NCI-H2196 treated with DMSO at 0.1 percent for 48 hours (cell line): ENCODE measurements around the gene CALHM1.
"Not testable (repeated sequence)": the region's sequence is repeated elsewhere in the genome, so short reads cannot be mapped to it uniquely, and the experiment has no call there.

Experiments used
- DNase-seq: peaks from one replicate; lab custom pipeline; 2025; ENCODE audit not compliant: unreplicated experiment; lab: John Stamatoyannopoulos, UW

Gene CALHM1, protein sequence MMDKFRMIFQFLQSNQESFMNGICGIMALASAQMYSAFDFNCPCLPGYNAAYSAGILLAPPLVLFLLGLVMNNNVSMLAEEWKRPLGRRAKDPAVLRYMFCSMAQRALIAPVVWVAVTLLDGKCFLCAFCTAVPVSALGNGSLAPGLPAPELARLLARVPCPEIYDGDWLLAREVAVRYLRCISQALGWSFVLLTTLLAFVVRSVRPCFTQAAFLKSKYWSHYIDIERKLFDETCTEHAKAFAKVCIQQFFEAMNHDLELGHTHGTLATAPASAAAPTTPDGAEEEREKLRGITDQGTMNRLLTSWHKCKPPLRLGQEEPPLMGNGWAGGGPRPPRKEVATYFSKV

DNA sequence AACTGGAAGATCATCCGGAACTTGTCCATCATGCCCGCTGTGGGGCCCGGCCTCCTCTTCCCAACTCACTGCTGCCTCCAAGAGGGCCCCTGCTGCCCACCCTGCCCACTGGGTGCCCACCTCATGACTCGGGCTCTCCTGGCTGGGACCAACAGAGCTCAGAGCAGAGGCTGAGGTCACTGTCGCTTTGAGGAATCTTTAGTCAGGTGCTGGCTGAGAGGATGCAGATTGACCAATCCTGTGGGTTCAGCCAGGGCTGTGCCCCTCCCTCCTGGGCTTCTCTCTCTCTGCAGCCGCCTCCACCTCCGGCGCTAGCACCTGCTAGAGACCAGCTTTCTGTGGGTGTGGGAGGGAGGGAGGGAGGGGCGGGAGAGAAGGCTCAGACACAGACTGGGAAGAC, at the start of gene CALHM1:
CALHM1 (minus strand) TSS at position 181 of the 400 bp plus-strand sequence; CDS start at position 32, 149 bp downstream.
- DNase-seq: peak; percentile 68

DNA sequence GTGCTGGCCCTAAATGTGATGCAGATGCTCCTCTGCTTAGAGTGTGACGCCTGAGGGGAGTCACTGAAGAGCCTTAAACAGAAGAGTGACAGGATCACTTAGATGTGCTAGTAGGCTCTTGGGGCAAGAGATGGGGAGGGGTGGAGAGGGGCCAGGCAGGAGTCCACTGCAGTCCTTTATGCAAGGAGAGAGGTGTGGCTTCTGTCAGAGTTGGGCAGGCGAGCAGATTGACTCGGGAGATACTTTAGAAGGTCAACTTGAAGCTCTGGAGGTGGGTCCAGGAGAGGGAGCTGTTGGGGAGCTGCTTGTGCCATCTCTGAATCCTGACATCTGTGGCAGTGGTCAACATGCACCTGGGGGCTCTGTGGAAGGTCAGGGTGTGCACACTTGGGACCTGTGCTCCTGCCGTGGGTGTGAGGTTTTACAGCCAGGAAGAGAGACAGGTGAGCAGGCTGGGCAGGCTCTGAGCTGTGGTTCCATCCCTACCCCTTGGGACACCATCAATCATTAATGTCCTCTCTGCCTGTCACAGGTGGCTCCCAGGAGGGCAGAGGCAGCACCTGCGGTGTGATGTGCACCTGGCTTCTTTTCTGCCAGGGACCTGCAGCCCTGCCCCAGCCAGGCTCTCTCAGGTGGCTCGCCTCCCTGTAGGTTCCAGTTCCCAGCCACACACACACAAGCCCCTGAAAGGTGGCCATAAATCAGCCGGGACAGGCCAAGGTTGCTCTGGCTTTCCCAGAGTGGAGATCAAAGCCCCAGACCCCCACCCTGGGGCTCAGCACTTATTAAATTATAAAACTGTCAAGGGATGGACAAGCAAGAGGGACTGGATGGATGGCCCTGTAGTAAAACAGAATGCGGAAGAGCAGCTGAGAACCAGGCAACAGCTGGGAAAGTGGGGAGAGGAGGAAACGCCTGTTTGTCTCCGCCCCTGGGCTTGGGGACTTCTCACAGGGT, 48.8 kb upstream of the CALHM1 start:
- no peak for DNase-seq

DNA sequence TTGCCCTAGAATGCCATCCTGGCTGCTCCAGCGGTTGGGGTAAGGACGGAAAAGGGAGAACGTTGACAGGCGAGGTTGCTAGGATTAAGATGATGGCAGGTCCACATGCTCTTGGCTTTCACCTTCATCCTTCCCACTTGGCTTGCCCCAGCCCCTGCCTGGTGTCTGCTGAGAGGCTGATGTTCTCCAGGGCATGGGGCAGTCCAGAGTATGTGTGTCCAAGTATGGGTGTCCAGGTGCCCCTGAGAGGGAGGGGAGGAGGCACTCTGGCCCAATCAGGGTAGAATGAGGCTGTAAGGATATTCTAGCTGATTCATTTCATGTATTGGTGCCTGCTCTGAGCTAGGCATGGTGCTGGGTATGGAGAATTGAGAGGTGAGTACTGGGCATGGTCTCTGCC, 47.4 kb upstream of the CALHM1 start:
- DNase-seq: no peak

DNA sequence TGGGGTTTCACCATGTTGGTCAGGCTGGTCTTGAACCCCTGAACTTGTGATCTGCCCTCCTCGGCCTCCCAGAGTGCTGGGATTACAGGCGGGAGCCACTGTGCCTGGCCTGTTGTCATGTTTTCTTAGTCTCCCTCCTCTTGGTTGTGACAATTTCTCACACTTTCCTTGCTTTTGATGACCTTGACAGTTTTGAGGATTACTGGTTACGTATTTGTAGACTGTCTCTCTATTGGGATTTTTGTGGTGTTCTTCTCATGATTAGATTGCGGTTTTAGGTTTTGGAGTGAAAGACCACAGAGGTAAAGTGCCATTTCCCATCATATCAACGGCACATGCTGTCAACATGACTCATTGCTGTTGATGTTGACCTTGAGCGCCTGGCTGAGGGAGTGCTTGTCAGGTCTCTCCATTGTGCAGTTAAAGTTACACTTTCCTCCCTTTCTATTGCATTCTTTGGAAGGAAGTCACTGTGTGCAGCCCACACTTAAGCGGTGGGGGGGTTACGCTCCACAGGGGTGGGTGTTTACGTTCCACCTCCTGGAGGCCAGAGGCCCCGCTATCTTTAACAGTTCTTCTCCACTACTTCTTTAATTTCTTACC, 45.6 kb upstream of the CALHM1 start:
- no peak for DNase-seq

DNA sequence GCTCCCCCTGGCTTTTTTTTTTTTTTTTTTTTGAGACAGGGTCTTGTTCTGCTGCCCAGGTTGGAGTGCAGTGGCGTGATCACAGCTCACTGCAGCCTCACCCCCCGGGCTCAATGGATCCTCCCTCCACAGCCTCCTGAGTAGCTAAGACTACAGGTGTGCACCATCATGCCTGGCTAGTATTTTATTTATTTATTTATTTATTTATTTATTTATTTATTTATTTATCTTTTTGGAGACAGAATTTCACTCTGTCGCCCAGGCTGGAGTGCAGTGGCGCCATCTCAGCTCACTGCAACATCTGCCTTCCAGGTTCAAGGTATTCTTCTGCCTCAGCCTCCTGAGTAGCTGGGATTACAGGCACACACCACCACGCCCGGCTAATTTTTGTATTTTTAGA, 45.1 kb upstream of the CALHM1 start:
- not testable (repeated sequence) for DNase-seq

DNA sequence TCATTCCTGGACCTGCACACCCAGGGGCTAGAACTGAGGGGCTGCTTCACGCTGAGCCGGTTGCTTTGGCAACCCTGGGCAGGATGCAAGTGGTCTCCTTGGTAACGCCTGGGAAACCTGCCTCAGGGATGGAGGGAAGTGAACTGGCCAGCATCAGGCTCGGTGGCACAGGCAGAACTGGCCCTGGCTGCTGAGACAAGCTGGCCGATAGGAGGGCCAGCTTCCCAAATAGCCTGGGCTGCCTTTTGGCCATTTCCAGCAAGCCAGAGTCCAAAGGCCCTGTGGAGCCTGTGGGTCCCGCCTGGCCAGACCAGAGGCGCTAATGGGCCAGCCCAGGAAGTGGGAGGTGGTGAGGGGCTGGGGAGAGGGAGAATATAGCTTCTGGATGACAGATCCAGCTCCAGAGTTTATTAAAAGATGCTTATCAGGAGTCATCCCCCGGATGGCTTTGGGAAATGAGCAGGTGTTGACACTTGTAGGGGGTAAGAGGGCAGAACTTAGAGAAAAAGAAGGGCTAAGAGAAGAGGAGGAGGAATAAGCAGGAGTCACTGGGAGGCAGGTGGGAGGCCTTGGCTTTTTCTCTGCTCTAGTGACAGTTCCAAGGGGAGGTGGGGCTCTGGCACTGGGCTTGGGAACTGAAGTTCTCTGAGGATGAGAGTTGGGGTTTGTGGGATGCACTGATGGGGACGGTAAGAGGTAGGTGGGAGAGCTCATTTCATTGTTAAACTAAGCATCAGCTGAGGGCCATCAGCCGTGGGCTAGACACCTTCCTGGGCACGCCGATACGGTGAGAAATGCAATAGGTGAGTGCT, 44.4 kb upstream of the CALHM1 start:
- no peak for DNase-seq

DNA sequence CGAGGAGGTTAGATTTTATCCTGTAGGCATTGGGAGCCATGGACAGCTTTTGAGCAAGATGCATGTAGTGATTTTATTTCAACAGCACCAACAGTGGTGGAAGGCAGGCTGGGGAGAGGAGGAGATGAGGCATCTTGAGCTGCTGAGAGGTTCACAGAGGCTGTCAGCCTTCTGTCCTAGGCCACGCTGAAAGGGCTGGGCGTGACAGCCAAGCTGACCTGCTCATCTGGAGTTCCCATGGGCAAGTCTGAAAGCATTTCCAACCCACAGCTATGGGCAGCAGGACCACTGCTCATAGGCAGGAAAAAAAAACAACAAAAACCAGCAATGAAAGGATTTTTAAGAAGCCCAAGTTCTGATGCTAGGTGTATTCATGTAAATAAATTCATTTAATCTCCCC, 42.5 kb upstream of the CALHM1 start:
- DNase-seq: no peak

DNA sequence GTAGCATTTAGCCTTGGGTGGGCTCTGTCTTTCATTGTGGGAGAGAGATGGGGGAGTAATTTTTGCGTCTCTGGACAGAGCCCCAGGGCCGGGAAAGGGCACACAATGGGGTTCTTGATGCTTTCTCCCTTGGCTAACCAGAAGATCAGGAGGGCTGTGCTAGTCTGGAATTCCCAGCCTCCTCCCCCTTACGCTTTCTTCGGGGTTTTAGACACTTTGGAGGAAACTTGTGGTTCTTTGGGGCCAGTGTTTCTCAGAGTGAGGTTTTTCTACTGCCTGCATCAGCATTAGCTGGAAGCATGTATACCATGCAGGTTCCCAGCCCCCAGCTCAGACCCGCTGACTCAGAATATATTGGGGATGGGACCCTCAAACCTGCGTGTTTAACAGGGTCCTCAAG, 41.8 kb upstream of the CALHM1 start:
- no peak for DNase-seq

DNA sequence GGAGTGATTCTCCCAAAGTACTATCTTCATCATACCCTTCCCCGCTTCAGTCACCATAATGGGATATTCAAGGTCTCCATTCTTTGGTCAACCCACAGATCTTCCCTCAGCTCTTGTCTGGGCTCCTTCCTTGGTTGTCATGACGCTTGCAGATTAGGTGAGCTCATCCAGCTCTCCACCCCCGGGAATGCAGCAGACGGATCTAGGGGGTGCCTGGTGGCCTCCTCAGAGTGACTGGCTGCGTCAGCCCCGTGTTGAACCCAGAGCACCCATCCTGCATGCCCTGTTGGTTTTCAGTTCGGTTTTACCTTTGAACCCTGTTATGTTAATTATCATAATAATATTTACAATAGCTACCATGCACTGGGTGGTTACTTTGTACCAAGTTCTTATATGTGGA, 41.2 kb upstream of the CALHM1 start:
- DNase-seq: no peak

DNA sequence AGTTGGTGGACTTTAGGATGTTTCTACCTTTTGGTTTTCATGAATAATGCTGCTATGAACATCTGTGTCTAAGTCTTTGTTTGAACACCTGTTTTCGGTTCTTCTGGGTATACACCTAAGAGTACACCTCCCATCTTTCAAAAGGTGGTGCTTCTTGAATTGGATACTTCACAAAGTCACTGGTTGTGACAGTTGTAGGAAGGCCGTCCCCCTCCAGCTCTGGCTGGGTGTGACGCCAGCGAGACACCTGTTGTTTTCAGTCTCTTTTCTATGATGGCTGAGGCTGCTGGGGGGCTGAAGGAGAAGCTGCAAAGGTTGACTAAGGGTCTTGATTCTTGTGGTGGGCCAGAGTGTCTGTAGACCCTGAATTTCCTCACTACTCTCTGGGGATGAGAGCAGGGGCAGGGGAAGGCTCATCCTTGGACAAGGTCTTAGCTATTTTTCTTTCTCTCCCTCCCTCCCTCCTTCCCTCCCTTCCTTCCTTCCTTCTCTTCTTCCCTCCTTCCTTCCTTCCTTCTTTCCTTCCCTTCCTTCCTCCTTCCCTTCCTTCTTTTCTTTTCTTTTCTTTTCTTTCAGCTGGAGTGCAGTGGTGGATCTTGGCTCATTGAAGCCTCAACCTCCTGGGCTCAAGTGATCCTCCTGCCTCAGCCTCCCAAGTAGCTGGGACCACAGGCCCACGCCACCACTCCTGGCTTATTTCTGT, 40.4 kb upstream of the CALHM1 start:
- no peak for DNase-seq

DNA sequence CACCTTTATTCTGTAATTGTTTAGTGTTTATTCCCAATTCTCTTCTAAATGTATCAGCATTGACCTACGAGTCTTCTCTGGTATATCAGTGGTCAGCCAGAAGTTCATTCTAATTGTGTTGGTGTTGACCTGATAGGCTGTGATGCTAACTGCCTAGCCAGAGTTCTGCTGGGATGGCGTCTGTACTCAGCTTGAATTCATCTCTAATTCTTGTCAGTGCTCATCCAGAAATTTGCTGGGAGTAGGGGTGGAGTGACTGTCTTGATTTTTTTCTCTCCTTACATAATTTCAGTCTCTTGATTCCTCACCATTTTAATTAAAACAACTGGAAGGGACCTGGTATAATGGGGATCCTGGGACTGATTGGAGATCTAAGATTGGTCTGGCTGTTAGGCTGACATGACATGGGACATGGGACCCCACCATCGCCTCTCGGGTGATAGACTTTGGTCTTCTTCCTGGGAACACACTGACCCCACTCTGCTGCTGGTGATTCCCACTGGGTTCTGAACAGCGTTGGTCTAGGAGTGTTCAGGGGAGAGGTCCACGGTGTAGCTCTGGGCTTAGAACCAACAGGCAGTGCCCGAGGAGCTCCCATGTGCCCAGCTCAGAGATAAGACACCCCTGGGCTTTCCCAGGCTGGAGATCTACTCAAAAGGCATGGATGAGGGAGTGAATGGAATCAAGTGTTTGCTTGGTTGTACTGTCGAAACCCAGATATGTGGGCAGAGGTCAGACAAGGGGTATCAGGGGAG, 38.6 kb upstream of the CALHM1 start:
- DNase-seq: no peak

DNA sequence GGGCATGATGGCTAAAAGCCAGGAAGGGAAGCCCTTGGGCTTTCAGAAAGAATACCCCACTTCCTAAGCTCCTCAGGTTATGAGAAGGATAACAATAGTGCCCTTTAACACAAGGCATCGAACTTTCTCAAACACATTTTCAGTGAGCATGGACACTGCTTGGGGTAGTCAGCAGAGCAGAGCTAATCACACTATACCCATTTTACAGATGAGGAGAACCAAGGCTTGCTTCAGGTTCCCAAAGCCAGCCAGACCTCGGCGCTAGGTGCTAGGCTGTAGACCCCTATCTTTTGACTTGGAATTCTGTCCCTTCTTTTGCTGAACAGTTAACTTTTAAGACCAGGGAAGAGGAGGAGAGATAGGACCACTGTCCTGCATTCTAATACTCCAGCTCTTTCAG, 36.6 kb upstream of the CALHM1 start:
- no peak for DNase-seq

DNA sequence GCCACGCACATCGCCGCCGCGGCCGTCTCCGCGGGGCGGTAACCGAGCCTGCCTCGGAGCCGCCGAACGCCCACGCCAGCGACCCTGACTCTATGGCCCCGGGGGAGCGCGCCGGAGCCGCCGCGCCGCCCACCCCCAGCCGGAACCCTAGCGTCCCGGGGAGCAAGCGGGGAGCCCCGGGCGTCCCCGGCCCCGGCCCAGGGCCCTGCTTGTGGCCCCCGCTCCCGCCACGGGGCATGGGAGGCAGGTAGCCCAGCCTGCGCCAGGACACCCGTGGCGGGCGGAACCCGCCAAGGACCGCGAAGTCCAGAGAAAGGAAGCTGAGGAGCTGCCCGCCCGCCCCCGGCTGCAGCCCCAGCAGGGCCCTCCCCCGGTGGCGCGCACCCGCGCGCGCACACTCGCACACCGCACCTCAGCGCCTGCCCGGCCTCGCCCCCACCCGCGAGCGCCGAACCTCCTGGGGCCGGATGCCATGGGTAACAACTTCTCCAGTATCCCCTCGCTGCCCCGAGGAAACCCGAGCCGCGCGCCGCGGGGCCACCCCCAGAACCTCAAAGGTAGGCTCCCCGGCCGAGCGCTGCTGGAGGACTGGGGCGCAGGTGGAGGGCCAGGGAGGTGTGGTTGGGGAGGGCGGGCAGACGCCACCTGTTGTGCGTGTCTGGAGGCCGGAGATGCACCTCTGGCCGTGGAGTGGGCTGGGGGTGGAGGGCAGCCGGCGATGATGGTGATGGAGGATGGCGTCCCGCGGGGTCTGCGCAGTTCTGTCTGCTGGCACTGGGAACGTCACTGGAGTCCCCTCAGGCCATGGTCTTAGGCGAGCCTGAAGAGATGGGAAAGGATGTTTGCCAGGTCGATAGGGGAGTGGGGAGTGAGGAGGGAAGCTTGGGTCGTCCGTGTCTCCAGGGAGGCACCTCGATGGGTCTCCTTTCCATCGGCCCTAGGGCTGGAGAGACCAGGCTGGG, 35.5 kb upstream of the CALHM1 start:
- DNase-seq: no peak

DNA sequence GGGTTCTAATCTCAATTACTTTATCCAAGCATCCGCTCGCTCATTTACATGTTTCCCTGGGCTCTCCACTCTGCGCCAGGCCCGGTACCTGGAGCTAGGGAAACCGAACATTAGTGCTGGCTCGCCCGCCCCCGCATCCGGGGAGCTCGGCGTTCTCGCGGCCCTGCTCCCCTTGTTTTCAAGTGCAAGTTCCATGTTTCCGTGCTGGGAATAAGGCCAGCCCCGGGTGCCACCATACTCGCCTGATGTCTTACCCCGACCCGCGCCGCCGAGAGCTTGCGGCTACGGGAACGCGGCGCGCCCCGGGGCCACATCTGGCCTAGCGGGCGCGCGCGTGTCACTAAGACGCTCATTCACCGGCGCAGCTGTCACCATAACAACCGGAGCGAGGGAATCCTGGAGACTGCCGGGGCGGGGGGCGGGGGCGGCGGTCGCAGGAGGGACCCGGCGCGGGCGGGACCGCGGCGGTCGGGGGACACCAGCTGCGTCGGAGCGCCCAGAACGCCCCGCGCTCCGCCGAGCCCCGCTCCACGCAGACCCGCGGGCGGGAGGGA, 34.7 kb upstream of the CALHM1 start, which contains the start of gene NEURL1:
NEURL1 (plus strand) TSS at position 344 of the 554 bp plus-strand sequence. CDS start 683 bp downstream, outside the sequence.
- DNase-seq: no peak

DNA sequence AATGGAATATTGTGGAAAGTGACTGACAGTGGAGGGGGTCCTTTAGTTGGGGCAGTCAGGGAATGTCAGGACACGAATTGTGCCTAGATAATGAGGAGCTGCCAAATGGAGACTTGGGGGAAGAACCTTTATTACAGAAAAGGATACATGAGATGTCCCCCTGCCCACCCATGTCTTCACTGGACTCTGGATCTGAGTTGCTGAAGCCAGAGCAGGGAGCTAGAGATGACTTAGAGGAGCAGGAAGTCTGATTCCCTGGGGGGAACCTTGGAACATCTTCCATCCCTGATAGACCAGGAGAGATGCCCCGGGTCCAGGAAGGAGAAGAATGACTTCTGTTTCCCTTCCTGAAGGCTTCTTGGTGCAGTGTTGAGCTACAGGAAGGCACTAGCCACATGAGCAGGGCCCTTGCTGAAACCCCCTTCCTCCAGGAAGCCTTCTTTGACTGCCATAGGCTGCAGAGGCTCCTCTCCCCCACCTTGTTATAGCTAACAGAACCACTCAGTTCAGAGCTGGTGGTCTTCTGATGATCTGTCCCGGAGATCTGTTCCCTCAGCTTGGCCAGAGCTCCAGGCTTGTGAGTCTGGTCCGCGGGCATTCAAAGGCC, 34.1 kb upstream of the CALHM1 start:
- no peak for DNase-seq

DNA sequence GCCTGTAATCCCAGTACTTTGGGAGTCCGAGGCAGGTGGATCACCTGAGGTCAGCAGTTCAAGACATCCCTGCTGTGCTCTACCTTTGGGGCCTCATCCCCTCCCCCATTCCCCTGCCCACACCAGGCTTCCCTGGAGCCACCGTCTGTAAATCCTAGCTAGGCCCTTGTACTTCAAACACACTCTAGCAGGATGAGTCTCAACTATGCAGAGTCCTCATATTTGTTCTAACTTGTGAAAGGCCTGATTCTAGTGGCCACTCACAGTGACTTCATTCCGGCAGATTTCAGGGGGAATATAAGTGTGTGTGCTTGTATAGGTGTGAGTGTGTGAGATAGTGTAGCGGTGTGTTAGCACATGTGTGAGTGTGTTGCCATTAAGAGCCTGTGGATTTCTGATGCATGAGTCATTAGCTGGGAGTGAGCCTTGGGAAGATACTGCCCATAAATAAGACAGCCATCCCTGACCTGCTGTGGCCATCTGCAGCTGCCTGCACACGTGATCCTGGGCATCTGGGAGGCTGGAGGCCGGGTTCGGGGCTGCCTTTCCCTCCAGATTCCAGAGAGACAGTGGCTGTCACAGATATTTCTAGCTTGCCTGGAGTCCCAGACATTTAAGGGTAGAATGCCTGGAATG, 33.1 kb upstream of the CALHM1 start:
- no peak for DNase-seq

DNA sequence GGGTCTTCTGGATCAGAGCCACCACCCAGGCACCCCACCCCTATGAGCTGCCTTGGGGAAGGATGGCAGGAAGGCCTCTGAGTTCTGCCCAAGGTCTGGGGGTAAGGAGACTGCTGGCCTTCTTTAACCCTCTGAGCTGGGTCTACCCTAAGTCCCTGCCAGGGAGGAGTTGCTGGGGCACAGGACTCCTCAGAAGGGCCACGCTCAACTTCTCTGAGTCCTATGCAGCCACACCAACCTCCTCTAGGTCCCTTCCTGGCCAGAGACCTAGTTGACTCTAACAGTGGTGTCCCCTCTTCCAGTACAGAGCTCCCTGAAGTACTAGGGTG, 32.2 kb upstream of the CALHM1 start:
- DNase-seq: no peak
